Lower leg skin (tissue), 3 donors: ENCODE measurements around the gene RPS16.
A peak's percentile ranks its signal among the peaks of the same experiment; 100 is the strongest.

ENCODE experiments used
- CTCF ChIP-seq, 3 donors: fragments of 450-650 bp; IDR thresholded peaks; one replicate each; pipeline ENCODE4 v1.5.1; 2016; ENCODE audit warnings: antibody characterized with exemption in 3 of 3, mild to moderate bottlenecking in 3 of 3, moderate library complexity in 2 of 3
- POLR2A ChIP-seq, 2 donors: fragments of 450-650 bp; IDR thresholded peaks; one replicate each; pipeline ENCODE4 v1.6.1; 2016 to 2017; ENCODE audit warnings: antibody characterized with exemption in 2 of 2, mild to moderate bottlenecking in 1 of 2, moderate library complexity in 1 of 2

DNA sequence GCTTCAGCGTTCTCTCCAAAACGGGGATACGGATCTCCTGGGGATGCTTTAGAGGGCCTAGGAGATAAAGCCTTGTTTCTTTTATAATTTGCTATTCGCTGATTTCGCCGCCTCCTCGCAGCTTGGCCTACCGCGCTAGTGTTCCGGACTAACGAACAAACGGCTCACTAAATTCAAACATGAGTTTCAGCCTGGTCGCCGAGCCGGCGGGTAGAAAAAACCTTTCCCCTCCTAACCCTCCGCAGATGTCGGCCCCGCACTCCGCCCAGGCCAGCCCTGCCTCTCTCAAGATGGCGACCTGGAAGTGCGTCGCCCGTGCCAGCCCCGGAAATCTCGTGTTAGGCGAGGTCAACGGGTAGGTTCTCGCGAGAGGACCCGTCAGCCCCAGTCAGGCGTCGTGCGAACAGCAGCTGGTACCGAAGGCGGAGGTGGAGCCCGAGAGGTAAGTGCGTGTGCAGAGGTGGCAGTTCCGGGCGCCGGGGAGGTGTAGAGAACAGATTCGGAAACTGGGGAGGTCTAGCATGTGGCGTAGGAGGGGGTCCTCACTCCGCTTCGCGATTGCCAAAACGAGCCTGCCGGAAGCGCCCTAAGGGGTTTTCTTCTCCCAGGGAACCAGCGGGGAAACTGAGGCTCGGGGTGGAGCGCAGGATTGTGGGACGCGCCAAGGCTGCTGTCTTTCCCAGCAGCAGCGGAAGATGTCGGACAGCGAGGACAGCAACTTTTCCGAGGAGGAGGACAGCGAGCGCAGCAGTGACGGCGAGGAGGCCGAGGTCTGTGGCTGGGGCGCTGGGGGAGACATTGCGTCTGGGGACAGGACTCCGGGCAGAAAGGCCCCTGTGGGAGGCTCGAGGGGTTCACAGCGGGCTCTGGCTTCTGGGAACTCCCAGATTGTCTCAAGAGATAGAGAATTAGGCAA, 9.7 kb upstream of the RPS16 start, which contains the start of gene SUPT5H:
- no peak for TF ChIP-seq CTCF (IDR thresholded peaks at IDR 0.05)
- TF ChIP-seq POLR2A (IDR thresholded peaks at IDR 0.05) = peak in 1 of 2 donors; percentile 61
